Neural cell (in vitro differentiated cells): ENCODE results near the gene PTPRZ1. TPM values are rescaled to one million over a fixed set of nuclear protein-coding genes. Genes with fewer than 3 reads are reported as not detected.

Experiments used
- H2AFZ ChIP-seq: fragments of 200-600, 300-800 bp; sonication (generic), shearing (Covaris generic); 2 replicates; pipeline ENCODE4 v1.6.0; 2014; ENCODE audit warnings: low read depth, mild to moderate bottlenecking, antibody characterized with exemption, low read length, moderate library complexity
- H3F3A ChIP-seq: fragments of 200-600 bp; shearing (Covaris generic); 2 replicates; pipeline ENCODE4 v1.6.1; 2016; ENCODE audit warnings: mild to moderate bottlenecking, moderate library complexity, mixed read lengths, antibody characterized with exemption, low read length; ENCODE audit not compliant: insufficient read depth, poor library complexity, severe bottlenecking
- H3K27ac ChIP-seq: fragments of 200-600, 300-800 bp; sonication (generic), shearing (Covaris generic); 2 replicates; pipeline ENCODE4 v1.5.1; 2014; ENCODE audit warnings: mild to moderate bottlenecking, low read length, moderate library complexity
- H3K27me3 ChIP-seq: fragments of 300-800, 200-600 bp; sonication (generic), shearing (Covaris generic); 2 replicates; pipeline ENCODE4 v1.6.0; 2014; ENCODE audit warnings: mild to moderate bottlenecking, low read depth, low read length, moderate library complexity; ENCODE audit not compliant: insufficient read depth
- H3K36me3 ChIP-seq: fragments of 300-800, 200-600 bp; sonication (generic), shearing (Covaris generic); 2 replicates; pipeline ENCODE4 v1.5.1; 2014; ENCODE audit warnings: mild to moderate bottlenecking, antibody characterized with exemption, low read length, moderate library complexity; ENCODE audit not compliant: insufficient read depth
- H3K4me2 ChIP-seq: fragments of 300-800, 200-600 bp; sonication (generic), shearing (Covaris generic); 2 replicates; pipeline ENCODE4 v1.6.0; 2014; ENCODE audit warnings: mild to moderate bottlenecking, low read length
- H3K4me3 ChIP-seq: fragments of 300-800, 200-600 bp; sonication (generic), shearing (Covaris generic); 2 replicates; pipeline ENCODE4 v1.5.1; 2014; ENCODE audit warnings: mild to moderate bottlenecking, low read length, moderate library complexity
- H3K79me2 ChIP-seq: fragments of 200-600 bp; shearing (Covaris generic); replicated peaks from 2 replicates; pipeline ENCODE4 v1.6.0; 2014; ENCODE audit warnings: mild to moderate bottlenecking, low read length, moderate library complexity; ENCODE audit not compliant: insufficient read depth
- H3K9ac ChIP-seq: fragments of 300-800, 200-600 bp; sonication (generic), shearing (Covaris generic); 2 replicates; pipeline ENCODE4 v1.6.1; 2016; ENCODE audit warnings: mild to moderate bottlenecking, low read length, mixed read lengths
- H3K9me2 ChIP-seq: fragments of 200-600 bp; shearing (Covaris generic); 2 replicates; pipeline ENCODE4 v1.6.1; 2016; ENCODE audit warnings: mild to moderate bottlenecking, low read length, mixed read lengths; ENCODE audit not compliant: insufficient read depth
- H3K9me3 ChIP-seq: fragments of 200-600, 300-800 bp; sonication (generic), shearing (Covaris generic); 2 replicates; pipeline ENCODE4 v1.6.1; 2016; ENCODE audit warnings: mild to moderate bottlenecking, mixed run types, low read length, moderate library complexity, mixed read lengths
- H4K20me1 ChIP-seq: fragments of 200-600 bp; shearing (Covaris generic); 2 replicates; pipeline ENCODE4 v1.6.1; 2016; ENCODE audit warnings: mild to moderate bottlenecking, mixed run types; ENCODE audit not compliant: insufficient read depth
- EP300 ChIP-seq: fragments of 450-650 bp; conservative IDR thresholded peaks from 2 replicates; pipeline ENCODE4 v1.6.1; 2014; ENCODE audit warnings: antibody characterized with exemption, mild to moderate bottlenecking, moderate library complexity; ENCODE audit not compliant: poor library complexity, severe bottlenecking
- EZH2 ChIP-seq: fragments of 200-600, 300-800 bp; shearing (Covaris generic), sonication (generic); IDR thresholded peaks from 2 replicates; pipeline ENCODE4 v1.6.1; 2014; ENCODE audit warnings: antibody characterized with exemption, low read length, borderline replicate concordance, mild to moderate bottlenecking; ENCODE audit not compliant: insufficient read depth, poor library complexity, severe bottlenecking
- MXI1 ChIP-seq: fragments of 450-650 bp; conservative IDR thresholded peaks from 2 replicates; pipeline ENCODE4 v1.6.1; 2014; ENCODE audit warnings: antibody characterized with exemption, mild to moderate bottlenecking; ENCODE audit not compliant: poor library complexity, severe bottlenecking
- POLR2AphosphoS5 ChIP-seq: IDR thresholded peaks from 2 replicates; pipeline ENCODE4 v1.6.1; 2012
- RAD21 ChIP-seq: fragments of 450-650 bp; conservative IDR thresholded peaks from 2 replicates; pipeline ENCODE4 v1.6.1; 2014; ENCODE audit warnings: antibody characterized with exemption, mild to moderate bottlenecking, moderate library complexity
- SMC3 ChIP-seq: fragments of 450-650 bp; conservative IDR thresholded peaks from 2 replicates; pipeline ENCODE4 v1.6.1; 2014; ENCODE audit warnings: antibody characterized with exemption, mild to moderate bottlenecking, moderate library complexity; ENCODE audit not compliant: poor library complexity
- TAF1 ChIP-seq: IDR thresholded peaks from 2 replicates; pipeline ENCODE4 v1.6.1; 2012; ENCODE audit warnings: low read depth
- polyA plus RNA-seq: library from polyadenylated mRNA; depleted of rRNA; stranded (reverse); fragments of >200 nt; gene quantifications from 2 replicates; pipeline ENCODE4 v1.2.3, GENCODE V29; 2014
- TF ChIP-seq, protein P1 (sequence below): fragments of 450-650 bp; IDR thresholded peaks from 2 replicates; pipeline ENCODE4 v1.5.1; 2014; ENCODE audit warnings: antibody characterized with exemption, mild to moderate bottlenecking, moderate library complexity; ENCODE audit not compliant: poor library complexity, severe bottlenecking
- TF ChIP-seq, protein P2 (sequence below): IDR thresholded peaks from 2 replicates; pipeline ENCODE4 v1.6.1; 2012; ENCODE audit warnings: borderline replicate concordance

PTPRZ1 gene
- polyA plus RNA-seq, 1 donor from 2014 or later = 11.8 TPM

DNA sequence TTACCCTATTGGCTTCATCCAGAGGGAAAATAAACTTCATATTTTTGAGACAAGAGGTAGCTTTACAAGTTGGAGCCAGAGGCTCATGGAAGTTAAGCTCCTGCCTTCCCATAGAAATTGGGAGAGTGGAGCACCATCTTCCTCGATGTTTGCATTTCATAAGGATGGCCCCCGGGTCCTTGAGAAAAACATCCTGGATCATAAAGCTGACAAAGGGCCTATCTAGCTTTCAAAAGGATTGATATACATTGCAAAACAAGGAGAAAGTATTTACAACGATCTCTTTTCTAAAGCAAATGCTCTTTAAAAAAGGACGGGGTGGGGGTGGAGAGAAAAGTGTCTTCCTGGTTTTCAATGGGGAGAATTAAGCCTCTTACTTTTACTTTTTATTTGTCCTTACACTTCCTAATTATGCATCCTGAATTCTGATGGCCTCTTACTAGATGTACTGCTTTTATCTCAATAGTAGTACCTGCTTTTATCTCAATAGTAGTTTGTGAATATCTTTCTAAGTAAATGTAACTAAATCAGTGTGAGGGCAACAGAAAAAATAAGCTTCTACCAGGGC, 65.6 kb downstream of the PTPRZ1 start:
- TF ChIP-seq, protein P1, sequence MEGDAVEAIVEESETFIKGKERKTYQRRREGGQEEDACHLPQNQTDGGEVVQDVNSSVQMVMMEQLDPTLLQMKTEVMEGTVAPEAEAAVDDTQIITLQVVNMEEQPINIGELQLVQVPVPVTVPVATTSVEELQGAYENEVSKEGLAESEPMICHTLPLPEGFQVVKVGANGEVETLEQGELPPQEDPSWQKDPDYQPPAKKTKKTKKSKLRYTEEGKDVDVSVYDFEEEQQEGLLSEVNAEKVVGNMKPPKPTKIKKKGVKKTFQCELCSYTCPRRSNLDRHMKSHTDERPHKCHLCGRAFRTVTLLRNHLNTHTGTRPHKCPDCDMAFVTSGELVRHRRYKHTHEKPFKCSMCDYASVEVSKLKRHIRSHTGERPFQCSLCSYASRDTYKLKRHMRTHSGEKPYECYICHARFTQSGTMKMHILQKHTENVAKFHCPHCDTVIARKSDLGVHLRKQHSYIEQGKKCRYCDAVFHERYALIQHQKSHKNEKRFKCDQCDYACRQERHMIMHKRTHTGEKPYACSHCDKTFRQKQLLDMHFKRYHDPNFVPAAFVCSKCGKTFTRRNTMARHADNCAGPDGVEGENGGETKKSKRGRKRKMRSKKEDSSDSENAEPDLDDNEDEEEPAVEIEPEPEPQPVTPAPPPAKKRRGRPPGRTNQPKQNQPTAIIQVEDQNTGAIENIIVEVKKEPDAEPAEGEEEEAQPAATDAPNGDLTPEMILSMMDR = no peak
- Histone ChIP-seq H3K9ac (no peak overlapping the region), H2AFZ (no peak overlapping the region), H3K27me3 (no peaks in the 10 kb centered on the region), H3K79me2 (peaks cover 3% of the 10 kb centered on the region), H4K20me1 (no peaks in the 10 kb centered on the region), H3K9me3 (no peaks in the 10 kb centered on the region), H3K36me3 (no peaks in the 10 kb centered on the region), H3K27ac (no peak overlapping the region), H3K9me2 (no peaks in the 10 kb centered on the region), H3K4me3 (no peak overlapping the region), H3K4me2 (no peak overlapping the region), H3F3A (no peaks in the 10 kb centered on the region)

DNA sequence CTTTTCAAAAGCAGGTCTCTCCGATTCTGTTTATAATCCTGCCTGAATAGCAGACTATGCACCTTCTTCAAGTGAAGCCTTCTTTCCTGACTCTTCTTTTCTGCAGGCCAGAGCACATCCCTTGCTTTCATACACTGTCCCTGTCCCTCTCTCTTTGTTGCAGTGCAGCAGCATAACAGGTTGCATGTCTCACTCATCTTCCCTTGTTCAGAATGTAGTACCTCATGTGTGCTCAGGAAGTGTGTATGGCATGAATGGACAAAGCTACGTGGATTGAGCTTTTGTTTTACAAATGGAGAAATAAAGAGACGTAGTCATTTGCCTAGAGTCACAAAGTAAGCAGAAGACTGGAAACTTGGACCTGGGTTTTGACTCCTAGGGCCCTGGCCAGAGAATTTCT, 68.0 kb downstream of the PTPRZ1 start:
- H4K20me1 ChIP-seq = no peaks in the 10 kb centered on the region
- H3K27me3 ChIP-seq = no peaks in the 10 kb centered on the region
- no peak overlapping the region for H3K4me2 ChIP-seq
- H3K9ac ChIP-seq = no peak overlapping the region
- H3F3A ChIP-seq = no peaks in the 10 kb centered on the region
- no peak overlapping the region for H3K4me3 ChIP-seq
- H3K36me3 ChIP-seq = no peaks in the 10 kb centered on the region
- H3K9me2 ChIP-seq = no peaks in the 10 kb centered on the region
- TF ChIP-seq, protein P2, sequence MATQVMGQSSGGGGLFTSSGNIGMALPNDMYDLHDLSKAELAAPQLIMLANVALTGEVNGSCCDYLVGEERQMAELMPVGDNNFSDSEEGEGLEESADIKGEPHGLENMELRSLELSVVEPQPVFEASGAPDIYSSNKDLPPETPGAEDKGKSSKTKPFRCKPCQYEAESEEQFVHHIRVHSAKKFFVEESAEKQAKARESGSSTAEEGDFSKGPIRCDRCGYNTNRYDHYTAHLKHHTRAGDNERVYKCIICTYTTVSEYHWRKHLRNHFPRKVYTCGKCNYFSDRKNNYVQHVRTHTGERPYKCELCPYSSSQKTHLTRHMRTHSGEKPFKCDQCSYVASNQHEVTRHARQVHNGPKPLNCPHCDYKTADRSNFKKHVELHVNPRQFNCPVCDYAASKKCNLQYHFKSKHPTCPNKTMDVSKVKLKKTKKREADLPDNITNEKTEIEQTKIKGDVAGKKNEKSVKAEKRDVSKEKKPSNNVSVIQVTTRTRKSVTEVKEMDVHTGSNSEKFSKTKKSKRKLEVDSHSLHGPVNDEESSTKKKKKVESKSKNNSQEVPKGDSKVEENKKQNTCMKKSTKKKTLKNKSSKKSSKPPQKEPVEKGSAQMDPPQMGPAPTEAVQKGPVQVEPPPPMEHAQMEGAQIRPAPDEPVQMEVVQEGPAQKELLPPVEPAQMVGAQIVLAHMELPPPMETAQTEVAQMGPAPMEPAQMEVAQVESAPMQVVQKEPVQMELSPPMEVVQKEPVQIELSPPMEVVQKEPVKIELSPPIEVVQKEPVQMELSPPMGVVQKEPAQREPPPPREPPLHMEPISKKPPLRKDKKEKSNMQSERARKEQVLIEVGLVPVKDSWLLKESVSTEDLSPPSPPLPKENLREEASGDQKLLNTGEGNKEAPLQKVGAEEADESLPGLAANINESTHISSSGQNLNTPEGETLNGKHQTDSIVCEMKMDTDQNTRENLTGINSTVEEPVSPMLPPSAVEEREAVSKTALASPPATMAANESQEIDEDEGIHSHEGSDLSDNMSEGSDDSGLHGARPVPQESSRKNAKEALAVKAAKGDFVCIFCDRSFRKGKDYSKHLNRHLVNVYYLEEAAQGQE = no peak
- TF ChIP-seq POLR2AphosphoS5 = no peak
- TF ChIP-seq, protein P1 = no peak
- no peak for TF ChIP-seq EP300
- no peak for TF ChIP-seq MXI1
- TF ChIP-seq SMC3 = no peak
- no peak for TF ChIP-seq TAF1
- TF ChIP-seq RAD21 = no peak
- no peak for TF ChIP-seq EZH2
- no peak overlapping the region for H2AFZ ChIP-seq
- no peaks in the 10 kb centered on the region for H3K9me3 ChIP-seq
- peaks cover 13% of the 10 kb centered on the region for H3K79me2 ChIP-seq
- H3K27ac ChIP-seq = no peak overlapping the region
